ENCODE measurements around the gene MTHFD1L.
"Not testable (repeated sequence)": the region's sequence is repeated elsewhere in the genome, so short reads cannot be mapped to it uniquely, and the experiment has no call there.

Gene MTHFD1L

GRCh38 chr6:151101161-151101815 is 235.8 kb downstream of the MTHFD1L start:
- no peak for DNase-seq

DNA sequence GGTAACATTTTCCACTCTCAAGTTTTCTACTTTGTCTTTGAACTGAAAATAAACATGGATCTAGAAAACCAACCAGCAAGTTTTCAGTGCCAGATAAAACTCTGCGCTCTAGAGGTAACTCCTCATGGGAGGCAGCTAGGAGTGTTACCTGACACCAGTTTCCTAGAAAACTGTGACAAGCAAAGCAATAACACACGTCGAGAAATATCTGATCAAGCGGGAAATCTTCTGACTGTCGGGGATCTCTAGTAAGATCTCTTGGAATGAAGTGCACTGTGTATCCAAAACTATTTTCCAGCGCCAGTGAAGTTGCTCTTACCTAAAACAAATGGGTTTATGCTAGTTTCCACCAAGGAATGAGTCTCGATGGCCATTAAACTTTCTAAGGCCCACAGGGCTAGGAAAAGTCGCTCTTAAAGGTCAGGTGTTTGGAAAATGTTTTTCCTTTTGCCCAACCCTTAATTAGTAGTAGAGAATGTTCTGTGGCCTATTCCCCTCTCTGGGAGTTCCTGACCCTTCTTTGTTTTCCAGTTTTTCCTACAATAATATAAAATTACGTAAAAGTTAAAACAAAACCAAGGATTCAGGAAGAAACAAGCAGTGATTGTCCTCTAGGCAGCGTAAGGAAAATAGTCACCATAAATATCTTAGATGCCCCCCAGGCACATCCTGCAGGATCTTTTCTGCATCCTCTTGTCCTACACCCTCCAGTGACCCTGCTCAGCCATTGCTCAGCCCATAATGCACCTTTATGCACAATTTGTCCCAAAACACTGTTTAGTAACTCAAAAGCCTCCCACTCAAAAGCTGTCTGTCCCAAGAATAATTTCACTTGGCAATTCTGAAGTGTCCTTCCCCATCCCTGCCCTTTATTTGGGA is 236.6 kb downstream of the MTHFD1L start:
- no peak for DNase-seq

GRCh38 chr6:151103266-151103665 is 237.8 kb downstream of the MTHFD1L start:
- no peak for DNase-seq

DNA sequence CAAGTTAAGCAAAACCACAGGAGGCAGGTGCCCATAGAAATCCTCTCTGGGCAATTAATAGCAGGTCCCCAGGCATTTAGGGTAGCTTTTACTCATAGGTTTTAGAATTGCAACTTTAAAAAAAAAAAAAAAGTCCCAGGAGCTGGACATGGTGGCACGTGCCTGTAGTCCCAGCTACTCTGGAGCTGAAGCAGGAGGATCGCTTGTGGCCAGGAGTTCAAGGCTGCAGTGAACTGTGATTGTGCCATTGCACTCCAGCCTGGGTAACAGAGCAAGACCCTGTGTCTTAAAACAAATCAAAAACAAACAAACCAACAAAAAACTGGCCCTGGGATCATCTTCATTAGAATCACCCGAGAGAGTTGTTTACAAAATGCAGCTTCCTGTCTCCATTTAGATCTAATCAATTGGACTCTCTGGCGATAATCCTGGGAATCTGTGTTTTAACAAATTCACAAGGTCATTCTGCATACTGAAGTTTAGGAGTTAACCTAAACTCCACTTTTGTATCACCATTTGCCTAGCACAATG is 242.5 kb downstream of the MTHFD1L start:
- DNase-seq = no peak

DNA sequence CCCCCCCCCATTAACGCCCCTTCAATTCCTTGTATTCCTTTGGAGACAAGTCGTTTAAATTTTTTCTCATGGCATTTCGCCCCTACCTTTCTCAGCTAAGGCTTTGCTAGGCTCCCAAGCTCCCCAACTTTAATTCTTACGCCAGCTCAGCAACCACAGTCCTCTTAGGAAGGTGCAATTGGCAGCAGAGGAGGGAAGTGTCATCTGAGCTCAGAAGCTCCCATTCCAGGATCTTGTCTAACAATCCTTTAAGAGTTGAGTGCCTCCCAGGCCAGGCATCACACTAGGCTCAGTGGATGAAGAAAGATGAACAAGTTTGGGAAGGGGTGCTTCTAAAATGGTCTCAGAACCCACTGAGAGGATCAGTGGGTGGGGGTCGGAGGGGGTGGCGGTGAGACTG is 243.0 kb downstream of the MTHFD1L start:
- no peak for DNase-seq

DNA sequence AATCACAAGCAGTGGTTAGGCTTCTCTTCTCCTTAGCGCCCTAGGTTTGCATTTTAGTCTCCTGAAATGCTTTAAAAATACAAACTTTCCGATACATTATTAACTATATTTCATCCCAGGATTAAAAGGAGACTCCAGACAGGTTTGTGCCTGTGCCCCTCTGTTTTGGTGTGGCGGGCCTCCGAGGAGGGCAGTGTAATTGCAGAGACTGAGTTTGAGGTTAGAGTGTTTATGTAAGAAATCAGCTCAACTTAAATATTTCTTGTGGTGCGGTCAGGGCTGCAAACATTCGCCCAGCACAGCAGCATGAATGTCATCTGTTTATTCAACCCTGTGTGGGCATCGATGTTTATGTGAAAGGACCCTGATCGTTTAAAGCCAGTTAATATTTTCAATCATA is 243.9 kb downstream of the MTHFD1L start:
- DNase-seq = no peak

DNA sequence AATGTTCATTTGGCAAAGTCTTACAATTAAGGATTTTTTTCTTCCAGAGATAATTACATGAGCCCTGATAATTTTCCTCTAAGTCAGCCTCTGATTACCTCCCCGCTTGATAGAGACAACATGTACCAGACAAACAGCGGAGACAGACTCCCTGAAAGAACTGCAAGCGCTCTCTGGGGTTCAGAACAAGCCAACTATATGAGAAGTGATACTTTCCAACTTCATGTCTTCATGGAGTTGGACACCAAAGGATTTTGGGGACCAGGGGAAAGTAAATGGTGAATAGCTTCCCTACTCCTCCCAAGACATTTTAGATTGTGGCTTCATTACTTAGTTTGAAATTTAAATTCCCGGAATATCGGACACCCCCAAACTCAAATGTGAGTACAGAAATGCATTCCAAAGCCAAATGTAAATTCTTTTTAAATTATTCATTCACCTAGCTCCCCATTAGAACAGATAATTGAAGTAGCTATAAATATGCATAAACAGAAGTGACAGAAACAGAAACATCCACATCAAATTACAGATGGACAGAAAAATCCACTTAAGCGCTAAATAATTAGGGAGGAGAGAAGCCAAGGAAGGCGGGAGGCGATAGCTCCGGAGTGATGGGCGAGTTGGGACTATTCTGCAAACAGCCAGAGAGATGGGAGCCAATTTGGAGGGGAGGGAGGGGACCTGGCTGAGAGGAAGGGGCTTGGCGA is 244.5 kb downstream of the MTHFD1L start:
- no peak for DNase-seq

DNA sequence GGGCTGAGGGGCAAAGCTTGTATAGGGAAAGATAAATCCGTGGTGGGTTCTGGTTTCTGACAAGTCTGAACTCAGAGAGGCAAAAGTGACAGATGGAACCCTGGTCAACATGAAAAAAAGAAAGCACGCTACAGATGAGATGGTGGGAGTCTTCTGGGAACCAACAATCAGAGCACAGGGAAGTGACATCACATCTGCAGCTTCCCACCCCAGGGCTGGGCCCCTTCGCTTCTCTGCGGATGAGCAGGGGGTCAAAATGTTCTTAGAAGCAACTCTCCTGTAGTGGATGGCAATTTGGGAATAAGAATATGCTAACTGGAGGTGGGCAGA is 245.0 kb downstream of the MTHFD1L start:
- DNase-seq = no peak

DNA sequence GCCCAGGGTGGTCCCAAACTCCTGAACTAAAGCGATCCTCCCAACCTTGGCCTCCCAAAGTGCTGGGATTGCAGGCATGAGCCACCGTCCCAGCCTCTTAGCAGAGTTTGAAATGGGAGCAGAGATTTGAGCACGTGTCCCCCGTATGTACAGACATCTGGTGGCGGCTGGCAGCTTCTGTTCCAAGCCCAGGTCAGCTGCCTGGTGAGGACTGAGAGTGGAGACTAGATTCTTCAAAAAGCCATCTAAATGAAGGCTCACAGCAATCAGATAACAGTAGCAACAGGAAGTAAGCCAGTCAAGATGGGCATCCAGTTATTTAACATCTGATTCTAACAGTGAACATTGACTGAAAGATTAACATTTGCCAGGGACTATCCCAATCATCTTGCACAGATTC is 246.2 kb downstream of the MTHFD1L start:
- DNase-seq = no peak

DNA sequence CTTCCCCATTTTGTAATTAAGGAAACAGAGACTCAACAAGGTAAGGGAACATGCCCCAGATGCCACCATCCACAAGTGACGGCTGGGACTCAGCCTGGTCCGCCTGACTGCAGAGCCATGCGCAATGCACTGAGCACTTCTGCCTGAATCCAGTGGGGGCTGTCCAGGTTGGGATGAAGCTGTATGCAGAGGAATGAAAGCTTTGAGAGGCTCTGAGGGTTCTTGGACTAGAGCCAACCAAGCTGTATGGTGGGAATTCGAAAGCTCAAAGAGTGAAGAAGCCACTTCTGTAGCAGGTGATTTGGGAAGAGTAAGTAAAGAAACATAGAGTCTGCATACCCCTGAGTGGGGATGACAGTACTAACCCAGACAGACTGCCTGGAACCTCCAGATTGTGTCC is 246.6 kb downstream of the MTHFD1L start:
- no peak for DNase-seq

DNA sequence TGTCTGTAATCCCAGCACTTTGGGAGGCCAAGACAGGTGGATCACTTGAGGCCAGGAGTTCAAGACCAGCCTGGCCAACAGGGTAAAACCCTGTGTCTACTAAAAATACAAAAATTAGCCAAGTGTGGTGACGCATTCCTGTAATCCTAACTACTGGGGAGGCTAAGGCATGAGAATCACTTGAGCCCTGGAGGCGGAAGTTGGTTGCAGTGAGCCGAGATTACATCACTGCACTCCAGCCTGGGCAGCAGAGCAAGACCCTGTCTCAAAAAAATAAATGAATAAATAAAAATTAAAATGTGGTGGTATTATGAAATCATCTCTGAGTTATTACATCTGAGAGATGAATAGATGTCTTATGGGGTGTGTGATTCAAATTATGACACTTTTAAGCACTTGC is 247.4 kb downstream of the MTHFD1L start:
- DNase-seq = not testable (repeated sequence)

DNA sequence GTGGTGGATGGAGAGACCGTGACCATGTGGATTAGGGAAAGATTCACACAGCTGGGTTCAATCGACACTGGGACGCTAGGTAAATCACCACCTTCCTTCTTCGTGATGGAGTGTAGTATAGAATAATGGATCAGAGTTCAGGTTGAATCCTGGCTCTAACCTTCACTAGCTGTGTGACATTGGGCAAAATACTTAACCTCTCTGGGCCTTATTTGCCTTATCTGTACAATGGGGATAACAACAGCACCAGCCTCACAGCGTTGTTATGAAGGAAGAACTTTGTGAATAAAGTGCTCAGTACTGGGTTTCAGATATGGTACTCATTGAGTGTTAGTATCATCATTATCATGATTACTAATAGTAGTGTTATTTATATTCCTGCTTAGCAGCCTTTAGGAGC is 248.1 kb downstream of the MTHFD1L start:
- DNase-seq = no peak

DNA sequence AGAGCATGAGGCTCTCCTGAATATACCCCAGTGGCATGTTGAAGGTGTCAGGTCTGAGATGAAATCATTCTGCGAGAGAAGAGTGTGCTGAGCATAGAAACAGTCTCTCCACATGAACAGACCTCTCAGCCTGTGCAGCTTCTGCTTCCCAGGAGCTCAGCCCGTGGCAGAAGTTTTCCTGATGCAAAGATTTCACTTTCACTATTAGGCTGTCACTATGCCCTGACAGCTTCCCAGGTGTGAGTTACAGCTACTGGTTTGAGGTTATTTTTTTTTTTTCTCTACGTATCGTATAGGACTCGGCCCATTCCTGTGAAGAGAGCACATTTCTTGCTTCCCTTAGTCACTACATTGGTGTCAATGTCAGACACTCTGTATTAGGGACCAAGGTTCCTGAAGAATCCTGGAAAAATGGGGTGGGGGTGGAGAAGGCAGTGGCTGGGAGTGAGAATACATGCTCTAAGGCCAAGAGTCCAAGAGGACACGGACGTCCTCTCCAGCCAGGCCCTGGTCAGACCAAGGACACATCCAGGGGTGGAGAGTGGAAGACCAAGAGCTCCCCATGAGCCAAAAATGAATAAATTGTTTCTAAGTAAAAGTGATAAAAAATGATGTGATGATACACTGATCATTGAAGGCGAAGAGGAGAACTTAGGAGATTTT is 253.1 kb downstream of the MTHFD1L start:
- no peak for DNase-seq

- no peak for DNase-seq
Measured at GRCh38 chr6:151119823-151120524, 254.5 kb downstream of the MTHFD1L start.

GRCh38 chr6:151121900-151122299 is 256.4 kb downstream of the MTHFD1L start:
- DNase-seq = no peak

DNA sequence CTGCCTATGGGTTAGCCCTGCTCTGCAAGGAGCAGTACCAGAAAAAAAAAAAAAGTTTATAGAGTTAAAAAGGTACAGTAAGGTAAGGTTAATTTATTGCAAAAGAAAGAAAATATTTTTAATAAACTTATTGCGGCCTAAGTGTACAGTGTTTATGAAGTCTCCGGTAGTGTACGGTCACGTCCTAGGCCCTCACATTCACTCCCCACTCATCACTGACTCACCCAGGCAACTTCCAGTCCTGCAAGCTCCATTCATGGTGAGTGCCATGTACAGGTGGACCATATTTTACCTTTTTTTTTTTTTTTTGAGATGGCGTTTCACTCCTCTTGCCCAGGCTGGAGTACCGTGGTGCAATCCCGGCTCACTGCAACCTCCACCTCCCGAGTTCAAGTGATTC is 258.1 kb downstream of the MTHFD1L start:
- DNase-seq = not testable (repeated sequence)

DNA sequence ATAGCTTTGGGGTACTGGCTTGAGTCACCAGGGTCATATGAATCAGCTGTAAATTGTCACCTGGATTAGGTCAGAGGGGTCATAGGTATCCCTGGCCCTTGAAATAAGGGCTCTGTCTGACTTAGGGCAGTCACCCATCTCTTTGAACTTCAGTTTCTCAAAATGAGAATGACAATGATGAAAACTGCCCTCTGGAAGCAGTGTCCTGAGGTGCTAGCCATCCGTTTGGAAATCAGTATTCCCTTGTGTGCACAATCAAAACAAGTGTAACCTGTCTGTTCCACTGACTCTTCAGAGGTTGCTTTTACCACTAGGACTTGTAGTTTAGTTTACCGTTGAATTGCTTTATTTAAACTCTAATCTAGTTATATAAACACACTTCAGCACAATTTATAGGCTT is 259.7 kb downstream of the MTHFD1L start:
- not testable (repeated sequence) for DNase-seq

GRCh38 chr6:151125651-151126416 is 260.3 kb downstream of the MTHFD1L start:
- not testable (repeated sequence) for DNase-seq

- not testable (repeated sequence) for DNase-seq
Measured at GRCh38 chr6:151126417-151126724, 260.9 kb downstream of the MTHFD1L start.

GRCh38 chr6:151127133-151127798 is 261.8 kb downstream of the MTHFD1L start:
- DNase-seq = peak; percentile 3

- DNase-seq = no peak
Measured at GRCh38 chr6:151128763-151129370, 263.4 kb downstream of the MTHFD1L start.

Data from DMS53 (cell line).